Measurements from ENCODE around the gene NSD2.

The NSD2 gene

DNA sequence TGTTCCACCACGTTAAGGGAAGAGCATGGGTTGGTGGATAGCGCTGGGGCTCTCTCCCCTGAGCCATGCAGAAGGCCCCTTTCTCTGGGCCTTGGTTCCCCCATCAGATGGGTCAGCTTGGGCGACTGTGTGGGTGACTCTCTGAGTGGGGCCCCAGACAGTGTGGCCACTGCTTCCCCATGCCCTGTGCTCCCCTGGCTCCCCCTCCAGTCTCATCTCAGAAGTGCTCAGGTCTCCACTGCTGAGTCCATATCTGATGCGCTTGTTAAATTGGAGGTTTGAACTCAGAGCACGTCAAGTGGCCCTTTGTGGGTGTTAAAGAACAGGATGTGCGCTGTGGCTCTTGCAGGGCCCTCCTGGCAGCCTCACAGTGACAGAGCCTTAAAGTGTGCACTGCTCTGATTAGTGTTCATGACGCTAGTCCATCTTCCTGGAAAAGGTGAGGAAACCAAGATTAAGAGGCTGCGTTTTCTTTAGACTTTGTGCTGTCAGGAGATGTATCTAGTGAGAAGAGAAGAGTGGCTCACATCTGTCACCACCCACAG, 77.8 kb downstream of the NSD2 start:
- DNase-seq, result no peak

DNA sequence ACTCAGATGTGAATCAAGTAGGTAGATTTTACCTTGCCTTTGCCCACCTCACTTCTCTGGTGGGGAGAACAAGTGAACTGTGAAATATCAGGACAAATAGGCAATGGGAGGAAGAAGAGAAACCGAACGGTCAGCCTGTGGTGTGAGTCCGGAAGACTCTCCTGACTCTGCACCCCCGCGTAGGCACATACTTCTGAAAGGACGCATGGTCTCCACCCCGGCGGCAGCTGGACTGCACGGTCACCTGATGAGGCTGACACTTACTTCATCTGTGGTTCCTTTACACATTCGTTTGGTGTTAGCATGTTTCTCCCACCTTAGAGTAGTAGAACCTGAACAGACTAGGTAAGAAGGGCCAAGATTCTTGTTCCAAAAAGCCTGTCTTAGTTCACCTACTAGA, 79.2 kb downstream of the NSD2 start:
- no peak for DNase-seq

DNA sequence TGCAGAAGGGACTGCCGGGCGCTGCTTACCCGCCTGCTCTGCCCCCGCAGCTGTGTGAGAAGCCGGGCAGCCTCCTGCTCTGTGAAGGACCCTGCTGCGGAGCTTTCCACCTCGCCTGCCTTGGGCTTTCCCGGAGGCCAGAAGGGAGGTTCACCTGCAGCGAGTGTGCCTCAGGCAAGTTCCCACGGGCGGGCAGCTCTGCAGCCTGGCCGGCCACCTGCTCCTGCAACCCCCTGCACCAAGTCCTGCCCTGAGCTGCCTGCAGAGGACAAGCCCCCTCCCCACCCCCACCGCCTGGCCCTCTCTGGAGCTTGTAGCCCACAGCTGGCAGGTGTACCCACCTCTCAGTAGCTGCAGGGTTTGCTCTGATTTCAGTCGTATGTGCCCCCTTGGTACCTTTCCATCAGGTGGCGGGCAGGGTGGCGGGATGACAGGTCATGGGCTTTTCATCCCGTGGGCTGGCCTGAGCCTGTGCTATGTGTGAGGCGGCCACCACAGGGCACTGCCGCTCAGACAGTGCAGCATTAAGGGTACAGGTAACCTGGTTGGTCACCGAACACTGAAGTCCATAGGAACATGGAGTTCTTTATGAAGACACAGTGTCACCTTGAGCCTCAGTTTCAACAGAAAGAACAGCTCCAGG, 81.0 kb downstream of the NSD2 start:
- DNase-seq, result no peak

DNA sequence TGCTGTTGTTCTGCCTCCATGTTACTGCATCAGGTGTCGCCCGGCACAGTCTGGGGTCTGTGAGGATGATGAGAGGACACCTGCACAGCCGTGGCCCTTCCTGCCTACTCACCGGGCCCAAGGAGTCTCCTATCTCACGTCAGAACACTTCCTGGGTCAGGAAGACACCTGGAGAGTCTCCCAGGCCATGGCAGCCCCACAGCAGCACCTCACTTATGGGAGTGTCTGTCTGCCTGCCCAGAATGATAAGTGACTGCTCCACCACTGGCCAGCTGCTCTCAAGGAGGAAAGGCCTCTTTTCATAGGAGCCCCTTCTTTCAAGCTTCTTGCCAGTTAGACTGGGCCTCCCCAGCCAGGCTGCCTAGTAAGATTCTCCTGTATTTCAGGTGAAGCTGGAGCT, 81.5 kb downstream of the NSD2 start:
- DNase-seq, result no peak

DNA sequence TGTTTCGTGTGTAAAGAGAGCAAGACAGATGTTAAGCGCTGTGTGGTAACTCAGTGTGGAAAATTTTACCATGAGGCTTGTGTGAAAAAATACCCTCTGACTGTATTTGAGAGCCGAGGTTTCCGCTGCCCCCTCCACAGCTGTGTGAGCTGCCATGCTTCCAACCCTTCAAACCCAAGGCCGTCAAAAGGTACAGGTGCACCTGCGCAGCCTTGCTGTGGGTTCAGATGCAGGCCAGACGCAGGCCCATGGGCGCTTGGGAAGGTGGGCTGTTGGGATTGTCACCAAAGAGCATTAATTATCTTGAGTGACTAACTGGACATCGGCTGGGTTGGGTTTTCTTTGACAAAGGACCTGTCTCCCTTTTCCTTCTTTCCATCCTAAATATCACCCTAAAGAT, 82.1 kb downstream of the NSD2 start:
- DNase-seq, result no peak

DNA sequence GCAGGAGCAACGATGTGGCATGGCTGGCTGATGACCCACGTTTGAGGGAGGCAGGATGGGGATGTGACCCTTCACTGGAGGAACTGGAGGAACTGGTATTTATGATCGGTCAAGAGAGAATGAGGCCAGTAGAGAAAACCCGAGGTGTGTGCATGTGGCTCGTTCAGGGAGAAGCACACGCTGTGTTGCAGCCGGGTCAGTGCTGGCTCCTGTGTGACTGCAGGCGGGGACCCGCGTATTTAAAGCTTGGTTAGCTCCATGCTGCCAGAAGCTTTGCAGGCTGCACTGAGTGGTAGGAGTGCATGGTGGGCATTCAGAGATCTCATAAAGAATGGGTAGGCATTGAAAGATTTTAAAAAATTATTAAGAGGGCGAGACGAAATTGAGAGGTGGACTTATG, 85.4 kb downstream of the NSD2 start:
- no peak for DNase-seq

DNA sequence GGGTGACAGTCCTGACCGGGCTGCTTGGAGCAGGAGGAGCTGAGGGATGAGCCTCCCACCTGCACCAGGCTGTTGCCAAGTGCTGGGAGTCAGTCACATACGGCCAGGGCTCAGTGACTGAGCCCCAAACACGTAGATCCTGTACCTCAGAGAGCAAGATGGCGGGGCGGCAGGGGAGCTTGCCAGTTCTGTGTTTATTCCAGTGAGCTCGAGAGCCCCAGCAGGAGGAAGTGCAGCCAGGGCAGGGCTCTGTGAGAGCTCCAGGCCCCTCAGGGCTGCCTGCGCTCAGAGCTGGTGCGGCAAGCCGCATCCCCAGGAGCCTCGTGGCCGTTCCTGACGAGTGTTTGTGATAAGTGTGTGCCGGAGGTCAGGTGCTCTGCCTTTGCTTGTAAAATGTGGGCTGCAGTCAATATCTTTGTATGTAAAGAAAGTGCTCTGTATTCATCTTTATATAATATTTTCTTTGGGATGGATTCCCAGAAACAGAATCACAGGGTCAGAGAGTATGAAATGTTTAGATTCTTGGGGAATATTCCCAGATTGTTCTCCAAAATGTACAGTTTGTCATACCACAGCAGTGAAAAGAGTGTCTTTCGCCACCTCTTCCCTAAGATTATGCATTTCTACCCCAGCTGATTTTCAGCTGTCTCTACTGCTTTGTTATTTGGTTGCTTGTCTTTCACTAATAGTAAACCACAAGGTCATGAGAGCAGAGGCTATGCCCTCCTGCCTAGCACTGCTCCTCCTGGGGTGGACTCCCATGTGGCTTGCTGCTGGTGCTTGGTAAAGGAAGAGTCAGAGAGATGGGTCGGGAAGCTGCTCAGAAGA, 87.3 kb downstream of the NSD2 start:
- no peak for DNase-seq

DNA sequence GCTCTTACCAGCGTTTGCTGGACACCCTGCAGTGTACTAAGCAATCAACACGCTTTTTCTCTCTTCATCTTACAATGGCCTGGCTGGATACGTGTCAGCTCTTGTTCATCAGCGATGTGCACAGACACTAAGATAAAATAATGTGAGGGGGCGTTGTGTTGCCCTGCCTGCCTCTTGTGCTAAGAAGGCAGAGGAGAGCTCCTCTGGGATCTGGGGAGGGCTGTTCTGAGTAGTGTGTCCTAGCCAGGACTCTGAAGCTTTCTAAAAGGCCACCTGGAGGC, 87.9 kb downstream of the NSD2 start:
- DNase-seq, result no peak

DNA sequence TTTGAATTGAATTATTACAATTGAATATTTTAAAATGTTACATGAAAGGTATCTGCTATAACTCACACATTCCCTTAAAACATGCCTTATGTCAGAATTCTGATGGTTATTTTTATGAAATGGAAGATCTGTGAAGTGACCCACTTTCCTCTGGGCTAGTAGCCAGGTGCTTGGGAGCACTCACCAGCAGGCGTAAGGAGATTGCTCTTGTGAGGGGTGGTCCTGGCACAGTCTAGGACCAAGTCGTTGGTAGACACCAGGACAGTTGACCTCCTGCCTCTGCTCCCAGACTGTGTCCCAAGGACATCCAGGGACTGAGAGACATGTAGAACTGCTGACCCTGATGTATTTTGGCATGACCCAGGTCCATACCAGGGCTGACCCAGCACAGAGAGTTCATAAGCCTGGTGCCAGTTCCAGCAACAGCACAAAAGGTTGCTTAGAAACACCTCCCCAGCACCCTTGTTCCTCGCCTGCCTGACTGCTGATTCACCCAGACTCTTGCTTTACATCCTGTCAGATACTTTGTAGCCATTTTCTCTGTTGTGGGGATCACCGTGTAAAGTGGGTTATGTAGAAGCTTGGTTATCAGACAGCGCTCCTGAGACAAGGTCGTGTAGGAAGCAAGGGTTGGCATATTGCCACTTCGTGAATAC, 89.1 kb downstream of the NSD2 start:
- no peak for DNase-seq

DNA sequence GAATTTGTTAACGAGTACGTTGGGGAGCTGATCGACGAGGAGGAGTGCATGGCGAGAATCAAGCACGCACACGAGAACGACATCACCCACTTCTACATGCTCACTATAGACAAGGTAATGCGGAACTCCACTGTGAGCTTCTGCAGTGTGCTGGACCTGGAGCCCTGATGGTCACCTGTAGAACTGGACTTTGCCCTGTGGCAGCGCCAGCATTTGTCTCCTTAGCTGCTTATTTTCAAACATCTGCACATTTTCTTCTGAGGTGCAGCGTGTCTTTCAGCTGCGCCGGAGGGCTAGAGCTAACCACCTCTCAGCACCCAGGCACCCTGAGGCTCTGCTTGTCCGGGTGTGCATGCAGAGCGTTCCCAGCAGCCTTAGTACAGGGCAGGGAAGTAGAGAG, 89.8 kb downstream of the NSD2 start:
- DNase-seq, result no peak

DNA sequence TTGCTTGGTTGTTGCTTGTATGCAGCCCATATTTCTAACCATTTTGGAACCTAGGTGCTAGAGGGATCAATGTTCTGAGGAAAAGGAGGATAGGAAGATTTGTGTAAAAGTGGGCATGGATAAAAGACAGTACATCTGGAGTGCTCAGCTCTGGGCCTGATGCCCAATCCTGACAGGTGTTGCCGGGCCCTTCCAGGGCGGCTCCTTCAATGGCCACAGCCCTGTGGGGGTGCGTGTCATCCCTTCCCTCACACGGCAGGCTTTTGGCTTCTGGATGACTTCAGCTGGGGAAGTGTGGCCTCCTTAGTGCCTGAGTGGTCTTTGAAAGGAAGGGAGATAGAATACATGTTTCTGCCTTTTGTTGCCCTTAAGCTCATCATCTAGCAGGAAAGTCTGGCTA, 90.4 kb downstream of the NSD2 start:
- DNase-seq, result no peak

DNA sequence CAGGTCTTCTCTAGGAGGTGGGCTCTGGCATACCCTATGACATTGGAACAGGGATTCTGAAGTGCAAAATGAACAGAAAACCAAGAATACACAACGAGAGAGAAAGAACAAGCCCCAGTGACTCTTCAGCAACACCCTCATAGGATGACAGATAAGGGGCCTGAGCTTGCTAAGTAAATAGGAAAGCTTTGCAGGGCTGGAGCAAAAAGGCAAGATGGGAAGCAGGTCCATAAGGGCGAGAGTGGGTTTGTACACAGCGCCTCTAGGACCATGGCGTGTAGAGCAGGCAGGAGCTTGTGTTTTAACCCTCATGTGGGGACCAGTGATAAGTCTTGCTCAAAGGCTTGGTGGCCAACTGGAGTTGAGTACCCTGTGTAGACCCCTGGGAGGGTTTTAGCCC, 91.8 kb downstream of the NSD2 start:
- DNase-seq, result no peak

DNA sequence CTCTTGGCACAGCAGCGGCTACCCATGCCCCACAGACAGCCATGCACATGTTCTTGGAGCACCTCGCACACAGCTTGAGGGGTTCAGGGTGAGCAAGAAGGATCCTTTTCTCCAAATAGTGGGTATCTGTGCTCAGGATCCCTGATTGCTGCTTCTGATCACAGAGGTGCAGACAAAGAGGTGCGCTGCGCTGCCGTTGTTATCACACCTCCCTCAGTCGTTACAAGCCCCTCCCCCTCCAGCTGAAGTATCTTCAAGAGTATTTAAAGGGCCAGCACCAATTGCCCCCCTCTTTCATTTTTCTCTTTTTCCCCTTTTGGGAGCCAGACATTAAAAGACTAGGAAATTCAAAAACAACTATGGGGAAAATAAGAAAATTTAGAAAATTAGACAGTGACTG, 93.2 kb downstream of the NSD2 start:
- DNase-seq, result no peak

DNA sequence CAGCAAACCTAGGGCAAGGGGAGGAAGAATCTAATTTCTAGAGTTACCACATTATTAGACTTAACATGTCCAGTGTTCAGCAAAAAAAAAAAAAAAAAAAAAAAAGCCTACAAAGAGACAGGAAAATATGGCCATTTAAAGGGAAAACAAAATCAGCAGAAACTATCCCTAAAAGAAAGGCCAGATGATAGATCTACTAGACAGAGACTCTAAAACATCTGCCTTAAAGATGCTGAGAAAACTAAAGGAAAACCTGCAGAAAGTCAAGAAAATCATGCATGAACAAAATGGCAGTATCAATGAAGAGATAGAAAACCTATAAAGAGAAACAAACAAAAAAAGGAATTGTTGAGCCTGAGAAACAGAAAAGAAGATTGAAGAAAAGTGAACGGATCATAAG, 93.8 kb downstream of the NSD2 start:
- no peak for DNase-seq

DNA sequence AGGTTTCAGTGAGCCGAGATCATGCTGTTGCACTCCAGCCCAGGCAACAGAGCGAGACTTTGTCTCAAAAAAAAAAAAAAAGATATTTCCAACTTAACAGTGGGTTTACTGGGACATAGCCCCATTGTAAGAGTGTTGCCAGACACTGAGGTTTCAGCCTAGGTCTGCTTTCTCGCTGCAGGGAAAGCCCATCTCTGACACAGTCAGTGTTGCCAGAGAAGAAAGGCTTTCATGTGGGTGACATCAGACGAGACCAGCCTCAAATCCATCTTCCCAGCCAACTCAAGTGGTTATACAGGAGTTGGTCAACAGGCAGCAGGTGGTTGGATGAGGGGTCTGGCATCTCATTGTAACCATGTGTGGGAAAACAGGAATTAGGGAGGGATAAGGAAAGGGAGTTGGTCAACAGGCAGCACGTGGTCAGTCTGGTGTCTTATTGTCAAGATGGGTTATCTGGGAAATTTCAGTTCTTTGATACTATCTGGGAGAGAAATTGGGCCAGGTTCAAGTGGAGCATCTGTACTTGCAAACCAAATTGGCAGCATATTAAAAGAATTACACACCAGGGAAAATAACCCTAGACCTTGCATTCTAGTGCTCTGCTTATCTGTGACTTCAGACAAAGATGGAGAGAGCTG, 96.4 kb downstream of the NSD2 start:
- DNase-seq, result no peak

DNA sequence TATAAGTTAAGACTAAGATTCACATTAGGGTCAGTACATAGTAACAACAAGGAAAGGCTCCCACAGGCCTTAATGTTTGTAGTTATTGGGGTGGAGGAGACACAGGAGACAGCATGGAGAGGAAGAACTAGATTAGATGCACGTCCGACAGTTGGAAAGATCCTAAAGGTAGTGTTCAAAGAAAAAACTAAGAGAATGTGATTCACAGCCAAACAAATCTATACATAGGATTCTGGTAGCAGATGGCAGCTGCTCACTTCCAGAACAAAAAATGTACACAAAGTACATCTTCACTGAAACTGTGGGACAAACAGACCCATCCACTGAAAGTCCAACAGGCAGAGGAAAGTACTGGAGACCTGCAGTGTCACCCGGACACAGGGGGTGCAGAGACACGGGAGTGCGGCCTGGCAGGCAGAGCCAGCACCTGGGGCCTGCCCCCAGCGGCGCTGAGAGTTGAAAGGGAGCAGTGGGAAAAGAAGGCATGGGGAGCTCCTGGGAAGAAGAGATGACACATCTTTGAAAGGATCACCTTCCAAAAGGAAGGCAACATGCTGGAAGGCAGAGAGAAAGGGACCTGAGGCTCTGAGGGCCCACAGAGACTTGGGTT, 97.6 kb downstream of the NSD2 start:
- no peak for DNase-seq

DNA sequence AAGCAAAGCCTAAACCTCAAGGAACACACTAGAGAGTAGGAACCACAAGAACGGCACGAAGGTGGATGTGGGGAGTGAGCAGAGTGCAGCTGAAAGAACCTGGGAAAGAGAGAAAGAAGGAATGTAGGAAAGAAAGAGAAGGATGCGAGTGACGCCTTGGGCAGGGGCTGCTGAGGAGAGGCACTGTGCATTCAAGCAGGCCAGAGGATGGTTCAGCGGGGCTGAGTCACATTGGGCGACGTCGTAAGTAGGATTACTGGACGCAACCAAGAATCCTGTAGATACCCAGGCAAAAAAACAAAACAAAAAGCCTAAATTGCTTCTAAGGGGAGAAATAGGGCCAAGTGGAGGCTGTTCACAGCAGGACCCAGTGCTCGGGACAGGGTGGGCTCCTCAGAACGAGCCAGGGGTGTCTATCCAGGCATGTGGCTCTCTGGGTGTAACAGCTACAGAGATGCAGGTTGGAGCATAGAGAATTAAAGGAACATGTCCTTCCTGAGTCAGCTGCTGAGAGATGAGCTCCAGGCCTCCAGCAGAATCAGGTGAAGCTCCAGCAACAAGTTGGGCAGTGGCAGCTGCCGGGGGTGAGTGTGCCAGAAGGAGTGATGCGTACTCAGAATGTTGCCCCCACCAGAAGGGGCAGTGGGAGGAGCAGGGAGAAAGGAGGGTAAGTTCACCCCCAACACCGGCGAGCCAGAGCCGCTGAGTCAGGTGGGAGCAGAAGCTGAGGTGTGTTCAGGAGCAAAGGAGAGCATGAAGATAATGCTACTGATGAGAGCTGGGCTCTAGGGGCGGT, 98.9 kb downstream of the NSD2 start:
- DNase-seq, result no peak

DNA sequence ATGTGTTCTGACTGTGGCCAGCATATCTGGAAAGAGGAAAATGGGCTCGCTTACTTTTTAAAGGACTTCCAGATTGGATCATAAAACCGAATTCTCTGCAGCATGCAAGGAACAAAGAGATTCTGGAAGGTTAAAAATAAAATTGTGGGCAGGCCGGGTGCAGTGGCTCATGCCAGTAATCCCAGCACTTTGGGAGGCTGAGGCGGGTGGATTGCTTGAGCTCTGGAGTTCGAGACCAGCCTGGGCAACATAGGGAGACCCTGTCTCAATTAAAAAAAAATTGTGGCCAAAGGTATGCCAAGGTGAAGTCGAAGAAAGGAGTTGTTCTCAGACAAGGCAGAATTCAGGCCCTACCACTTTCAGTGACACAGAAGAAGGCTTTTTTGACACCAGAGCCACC, 99.7 kb downstream of the NSD2 start:
- DNase-seq, result no peak

DNA sequence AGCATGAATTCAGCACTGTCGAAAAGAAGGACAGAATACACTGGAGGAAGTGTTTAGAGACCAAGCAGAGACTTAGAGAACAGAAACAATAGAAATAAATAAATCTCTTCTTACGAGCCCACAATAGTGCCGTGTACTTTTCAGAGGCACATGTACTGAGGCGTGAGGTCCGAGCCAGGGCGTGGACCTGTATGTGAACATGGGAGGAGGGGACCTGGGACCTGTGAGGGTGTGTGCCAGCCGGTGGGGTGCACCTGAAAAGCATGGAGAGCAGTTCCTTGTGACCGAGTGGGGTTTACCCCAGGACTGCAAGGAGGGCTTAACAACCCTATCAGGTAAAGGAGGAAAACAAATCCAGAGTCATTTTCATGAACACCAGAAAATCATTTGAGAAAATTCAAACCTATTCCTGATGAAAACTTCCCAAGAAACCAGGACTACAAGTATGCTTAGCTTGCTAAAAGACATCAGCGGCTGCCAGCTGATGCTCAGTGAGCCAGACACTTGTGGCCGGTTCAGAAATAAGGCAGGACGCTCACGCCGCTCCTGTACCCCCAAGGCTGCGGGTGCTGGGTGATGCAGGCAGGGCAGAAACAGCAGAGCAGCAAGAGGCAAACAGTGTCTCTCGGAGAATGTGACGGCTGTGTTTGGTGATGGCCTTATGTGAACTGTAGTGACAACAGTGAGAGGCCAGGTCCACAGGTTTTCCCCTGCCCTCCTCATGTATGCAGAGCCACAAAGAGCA, 100.4 kb downstream of the NSD2 start:
- no peak for DNase-seq

DNA sequence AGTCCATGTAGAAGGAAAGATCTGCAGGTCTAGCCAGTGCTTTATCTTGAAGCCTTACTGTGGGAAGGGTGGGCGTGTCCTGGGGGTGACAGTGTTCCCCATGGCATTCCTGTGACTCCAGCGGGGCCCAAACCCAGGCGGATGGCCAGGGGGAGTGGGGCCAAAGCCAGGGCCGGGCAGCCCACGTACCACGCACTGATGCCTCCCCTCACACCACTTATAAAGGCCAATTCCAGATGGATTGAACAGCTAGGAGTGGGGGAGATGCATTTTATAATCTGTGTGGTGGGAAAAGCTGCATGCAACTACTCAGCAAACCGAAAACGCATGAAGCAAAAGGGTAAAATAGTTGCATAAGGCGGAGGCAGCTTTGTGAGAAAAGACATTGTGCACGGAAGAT, 101.2 kb downstream of the NSD2 start:
- DNase-seq, result no peak

DNA sequence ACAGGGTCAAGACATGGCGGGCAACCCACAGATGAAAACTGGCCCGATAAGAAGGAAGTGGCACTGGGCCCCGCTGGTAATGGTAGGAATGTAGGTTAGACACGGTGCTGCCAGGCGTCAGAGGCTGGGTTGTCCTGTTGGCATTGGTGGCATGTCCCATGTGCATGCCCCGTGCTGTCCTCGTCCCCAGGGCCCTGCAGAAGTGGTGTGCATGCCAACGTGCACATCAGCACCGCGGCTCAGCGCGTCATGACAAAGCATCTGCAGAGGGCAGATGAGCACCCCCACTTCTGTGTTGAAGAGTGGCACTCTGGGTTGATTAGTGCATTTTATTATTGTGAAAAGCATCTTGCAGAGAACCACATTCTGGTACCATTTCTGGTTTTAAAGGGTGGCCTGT, 102.0 kb downstream of the NSD2 start:
- DNase-seq, result no peak

DNA sequence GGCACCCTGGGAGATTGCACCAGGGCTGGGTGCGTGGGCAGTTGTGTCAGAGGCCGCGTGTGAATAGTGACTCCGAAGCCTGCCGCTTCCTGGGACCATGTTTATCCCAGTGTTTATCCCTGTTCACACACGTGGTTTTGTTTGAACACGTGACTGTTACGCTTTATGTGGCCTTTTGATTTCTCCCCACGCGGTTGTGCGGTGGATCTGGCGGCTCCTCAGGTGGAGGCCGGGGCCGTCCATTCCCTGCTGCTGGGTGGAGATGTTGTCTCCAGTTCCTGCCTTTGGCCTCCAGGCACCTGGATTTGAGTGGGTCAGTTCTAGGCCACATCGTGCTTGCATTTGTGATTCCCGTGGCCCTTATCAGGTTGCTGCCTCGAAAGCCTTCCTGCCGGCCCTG, 102.5 kb downstream of the NSD2 start:
- DNase-seq, result no peak
